GM12878 (cell line): ENCODE results near the gene KCNMB2. TPM values are rescaled to one million over a fixed set of nuclear protein-coding genes. Genes with fewer than 3 reads are reported as not detected.

ENCODE experiments used
- ATAC-seq: fragments of 200-7000 bp; cut with Tn5 transposase; 3 replicates; pipeline ENCODE4 v1.9.1; 2020; ENCODE audit warnings: mild to moderate bottlenecking, moderate library complexity
- BruUV-seq: library from RNA; stranded (reverse); fragments of 400-500 nt; replicated peaks from 2 replicates; lab custom pipeline; 2021; lab: Mats Ljungman, UMichigan
- CTCF ChIA-PET: fragments of 300-600 bp; sonication (Branson Sonifier 250); formaldehyde crosslinking; extraction: SDS; loops from one replicate; lab custom pipeline; 2021; ENCODE audit warnings: inconsistent platforms; lab: Yijun Ruan, JAX
- POLR2A ChIA-PET: fragments of 350-600 bp; formaldehyde crosslinking; extraction: SDS; loops from one replicate; lab custom pipeline; 2021; ENCODE audit warnings: inconsistent platforms; lab: Charles Lee
- RAD21 ChIA-PET: fragments of 300-600 bp; sonication (Branson Sonifier 250); formaldehyde crosslinking; loops from one replicate; lab custom pipeline; 2023; ENCODE audit warnings: antibody characterized with exemption; ENCODE audit not compliant: unreplicated experiment; lab: Charles Lee
- SMC1A ChIA-PET: fragments of 300-600 bp; sonication (Branson Sonifier 250); formaldehyde crosslinking; loops from one replicate; lab custom pipeline; 2023; ENCODE audit not compliant: unreplicated experiment, uncharacterized antibody; lab: Charles Lee
- DNase-seq: peaks from one replicate; pipeline ENCODE4 v3.0.0-alpha.2; 2011; ENCODE audit warnings: low read depth, low spot score
- FAIRE-seq: peaks from 3 replicates; lab custom pipeline; 2011; peaks lifted over from hg19 to GRCh38; lab: Jason Lieb, UNC
- H2AFZ ChIP-seq: 2 replicates; pipeline ENCODE4 v1.6.0; 2011; ENCODE audit warnings: low read depth, low read length, control low read depth; ENCODE audit not compliant: control insufficient read depth
- H3K27ac ChIP-seq: 2 replicates; pipeline ENCODE4 v1.5.1; 2011; ENCODE audit warnings: control low read depth; ENCODE audit not compliant: control insufficient read depth, insufficient read depth
- H3K27me3 ChIP-seq, 2 experiments: replicated peaks in 1 of 2; 2 replicates each; pipeline versions ENCODE4 v1.6.0 to v1.6.1; 2011; ENCODE audit warnings: low read length in 1 of 2; ENCODE audit not compliant: control insufficient read depth in 2 of 2, insufficient read depth in 2 of 2
- H3K36me3 ChIP-seq, 2 experiments: 2 replicates each; pipeline ENCODE4 v1.5.1; 2011; ENCODE audit warnings: low read length in 1 of 2; ENCODE audit not compliant: control insufficient read depth in 2 of 2, insufficient read depth in 2 of 2
- H3K4me1 ChIP-seq: 2 replicates; pipeline ENCODE4 v1.6.1; 2011; ENCODE audit warnings: mild to moderate bottlenecking, low read length, moderate library complexity, mixed read lengths; ENCODE audit not compliant: control insufficient read depth, insufficient read depth
- H3K4me2 ChIP-seq: 2 replicates; pipeline ENCODE4 v1.6.0; 2011; ENCODE audit warnings: control low read depth; ENCODE audit not compliant: control insufficient read depth, insufficient read depth
- H3K4me3 ChIP-seq: fragments of 200-600 bp; sonication (generic); 2 replicates; pipeline ENCODE4 v1.5.1; 2016
- H3K79me2 ChIP-seq: 2 replicates; pipeline ENCODE4 v1.6.0; 2011; ENCODE audit warnings: low read length; ENCODE audit not compliant: control insufficient read depth, insufficient read depth
- H3K9ac ChIP-seq: 2 replicates; pipeline ENCODE4 v1.8.0; 2011; ENCODE audit warnings: low read length, control low read depth, mixed read lengths; ENCODE audit not compliant: control insufficient read depth, insufficient read depth
- H3K9me3 ChIP-seq: replicated peaks from 3 replicates; pipeline ENCODE4 v1.5.1; 2011; ENCODE audit warnings: mild to moderate bottlenecking, low read length; ENCODE audit not compliant: control insufficient read depth, insufficient read depth
- H4K20me1 ChIP-seq: 2 replicates; pipeline ENCODE4 v1.6.0; 2011; ENCODE audit not compliant: control insufficient read depth, insufficient read depth
- CHD1 ChIP-seq: IDR thresholded peaks from 2 replicates; pipeline ENCODE4 v1.6.1; 2012; ENCODE audit warnings: low read depth, low read length, improper control_type of control experiment
- GABPA ChIP-seq: IDR thresholded peaks from 2 replicates; pipeline ENCODE4 v1.6.1; 2014; ENCODE audit warnings: antibody characterized with exemption, low read depth, mild to moderate bottlenecking, inconsistent platforms
- LARP7 ChIP-seq: fragments of 450-650 bp; IDR thresholded peaks from 2 replicates; pipeline ENCODE4 v1.6.1; 2017; ENCODE audit warnings: mild to moderate bottlenecking
- NR2C2 ChIP-seq: IDR thresholded peaks from 2 replicates; pipeline ENCODE4 v1.6.1; 2011; ENCODE audit warnings: borderline replicate concordance, low read depth; ENCODE audit not compliant: control insufficient read depth, insufficient read length
- RAD21 ChIP-seq: IDR thresholded peaks from 2 replicates; pipeline ENCODE4 v1.6.1; 2011; ENCODE audit warnings: mild to moderate bottlenecking, low read depth, low read length, moderate library complexity; ENCODE audit not compliant: insufficient read depth
- TARDBP ChIP-seq: IDR thresholded peaks from 2 replicates; pipeline ENCODE4 v1.6.1; 2016; ENCODE audit warnings: borderline replicate concordance
- WRNIP1 ChIP-seq: IDR thresholded peaks from 2 replicates; pipeline ENCODE4 v1.6.1; 2011; ENCODE audit warnings: low read depth, low read length, improper control_type of control experiment, borderline replicate concordance
- WGBS: methylation state at CpG from one replicate; pipeline ENCODE4 v1.1.6; 2016; ENCODE audit warnings: low lambda C conversion rate; ENCODE audit not compliant: insufficient replicate concordance, insufficient coverage; ENCODE audit errors: missing lambda C conversion rate; 5-methylcytosine and 5-hydroxymethylcytosine counted together
- in situ Hi-C: fragments of 300-500 bp; cut with MboI; formaldehyde crosslinking; loops from 9 replicates; pipeline ENCODE4 v1.14.3; 2018; ENCODE audit warnings: mixed read lengths
- intact Hi-C: fragments of 100-400 bp; cut with micrococcal nuclease; formaldehyde crosslinking; loops from one replicate; pipeline ENCODE4 v1.14.2; 2022; ENCODE audit not compliant: unreplicated experiment
- polyA plus RNA-seq, 11 experiments: library from polyadenylated mRNA; depleted of rRNA in 4 of 11; unstranded in 6 of 11; stranded (reverse) in 5 of 11; fragments of >200 nt; fragmentation: Nextera tagmentation in 4 of 11; fragmentation: Illumina TruSeq in 1 of 11; extraction: Ambion mirVana in 4 of 11; extraction: Trizol in 1 of 11; gene quantifications; 1 replicate in 1 of 11; 2 replicates in 10 of 11; pipeline versions ENCODE4 v1.2.1 to v1.2.3, GENCODE V29; 2011 to 2016; ENCODE audit warnings: inconsistent platforms in 2 of 11, missing spikeins in 2 of 11, low read depth in 1 of 11
- total RNA-seq, 4 experiments: library from RNA; depleted of rRNA in 3 of 4; stranded (reverse); fragments of >200 nt in 3 of 4; fragmentation: Illumina TruSeq in 1 of 4; extraction: Trizol in 1 of 4; gene quantifications; 2 replicates each; pipeline versions ENCODE4 v1.2.1 to v1.2.3, GENCODE V29; 2013 to 2021
- TF ChIP-seq, protein P1 (sequence below): fragments of 450-650 bp; IDR thresholded peaks from 2 replicates; pipeline ENCODE4 v1.6.1; 2017; ENCODE audit warnings: mild to moderate bottlenecking, moderate library complexity
- TF ChIP-seq, protein P2 (sequence below): IDR thresholded peaks from 2 replicates; pipeline ENCODE4 v1.6.1; 2012; ENCODE audit warnings: mild to moderate bottlenecking, low read depth, low read length

KCNMB2 gene
- total and polyA plus RNA-seq, 10 of the 15 experiments (the other 5 are each of a cell fraction or from before 2014, with no cell fraction given) = 0.22 to 18.8 (median 11.0) TPM

GRCh38 chr3:178709051-178709450, 172.8 kb downstream of the KCNMB2 start:
- CTCF ChIA-PET = interaction anchor here (1.4 kb wide), 1 partner anchor 9 kb away, joined by 3 read pairs; no protein-coding TSS in a partner anchor
- 34% methylated on average over 6 of the region's 6 CpGs for WGBS

DNA sequence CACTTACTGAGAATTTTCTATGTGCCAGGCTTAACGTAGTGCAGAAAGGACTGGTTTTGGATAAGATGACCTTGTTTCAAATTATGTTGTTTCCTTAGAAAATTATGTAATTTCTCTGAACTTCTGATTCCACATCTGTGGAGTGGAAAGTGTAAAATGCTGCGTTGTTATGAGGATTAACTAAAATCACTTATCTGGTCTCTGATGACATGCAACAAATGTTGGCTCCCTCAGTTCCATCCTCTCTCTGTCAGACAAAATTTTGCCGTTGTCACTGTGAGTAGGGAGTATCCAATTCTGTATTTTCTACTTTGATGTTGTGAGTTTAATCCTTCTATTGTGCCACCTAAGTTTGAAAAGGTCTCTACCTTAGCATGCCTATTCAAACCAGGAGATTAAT, 175.5 kb downstream of the KCNMB2 start:
- POLR2A ChIA-PET = no interaction called here
- DNase-seq (no peak), FAIRE-seq (no peak), ATAC-seq (no peak)
- Histone ChIP-seq H3K27me3 (no peaks in the 10 kb centered on the region), H3K9ac (no peak overlapping the region), H3K9me3 (no peaks in the 10 kb centered on the region; the same call in 2 of the 3 replicates), H3K4me2 (no peak overlapping the region), H3K27ac (no peak overlapping the region), H3K79me2 (no peaks in the 10 kb centered on the region), H3K4me3 (no peak overlapping the region), H4K20me1 (no peaks in the 10 kb centered on the region), H2AFZ (no peak overlapping the region), H3K4me1 (peaks cover 12% of the 10 kb centered on the region; the same call in 1 of the 2 replicates), H3K36me3 (no peaks in the 10 kb centered on the region)
- CTCF ChIA-PET = no interaction called here
- SMC1A ChIA-PET = no interaction called here
- 73% methylated on average over 3 of the region's 3 CpGs for WGBS
- RAD21 ChIA-PET = no interaction called here
- BruUV-seq = no TSS peak
- in situ Hi-C loops (no loop called here), intact Hi-C loops (no loop called here)
- TF ChIP-seq TARDBP (no peak), RAD21 (no peak), LARP7 (no peak), CHD1 (no peak), WRNIP1 (no peak), NR2C2 (no peak)
- TF ChIP-seq, protein P1, sequence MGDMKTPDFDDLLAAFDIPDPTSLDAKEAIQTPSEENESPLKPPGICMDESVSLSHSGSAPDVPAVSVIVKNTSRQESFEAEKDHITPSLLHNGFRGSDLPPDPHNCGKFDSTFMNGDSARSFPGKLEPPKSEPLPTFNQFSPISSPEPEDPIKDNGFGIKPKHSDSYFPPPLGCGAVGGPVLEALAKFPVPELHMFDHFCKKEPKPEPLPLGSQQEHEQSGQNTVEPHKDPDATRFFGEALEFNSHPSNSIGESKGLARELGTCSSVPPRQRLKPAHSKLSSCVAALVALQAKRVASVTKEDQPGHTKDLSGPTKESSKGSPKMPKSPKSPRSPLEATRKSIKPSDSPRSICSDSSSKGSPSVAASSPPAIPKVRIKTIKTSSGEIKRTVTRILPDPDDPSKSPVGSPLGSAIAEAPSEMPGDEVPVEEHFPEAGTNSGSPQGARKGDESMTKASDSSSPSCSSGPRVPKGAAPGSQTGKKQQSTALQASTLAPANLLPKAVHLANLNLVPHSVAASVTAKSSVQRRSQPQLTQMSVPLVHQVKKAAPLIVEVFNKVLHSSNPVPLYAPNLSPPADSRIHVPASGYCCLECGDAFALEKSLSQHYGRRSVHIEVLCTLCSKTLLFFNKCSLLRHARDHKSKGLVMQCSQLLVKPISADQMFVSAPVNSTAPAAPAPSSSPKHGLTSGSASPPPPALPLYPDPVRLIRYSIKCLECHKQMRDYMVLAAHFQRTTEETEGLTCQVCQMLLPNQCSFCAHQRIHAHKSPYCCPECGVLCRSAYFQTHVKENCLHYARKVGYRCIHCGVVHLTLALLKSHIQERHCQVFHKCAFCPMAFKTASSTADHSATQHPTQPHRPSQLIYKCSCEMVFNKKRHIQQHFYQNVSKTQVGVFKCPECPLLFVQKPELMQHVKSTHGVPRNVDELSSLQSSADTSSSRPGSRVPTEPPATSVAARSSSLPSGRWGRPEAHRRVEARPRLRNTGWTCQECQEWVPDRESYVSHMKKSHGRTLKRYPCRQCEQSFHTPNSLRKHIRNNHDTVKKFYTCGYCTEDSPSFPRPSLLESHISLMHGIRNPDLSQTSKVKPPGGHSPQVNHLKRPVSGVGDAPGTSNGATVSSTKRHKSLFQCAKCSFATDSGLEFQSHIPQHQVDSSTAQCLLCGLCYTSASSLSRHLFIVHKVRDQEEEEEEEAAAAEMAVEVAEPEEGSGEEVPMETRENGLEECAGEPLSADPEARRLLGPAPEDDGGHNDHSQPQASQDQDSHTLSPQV = no peak
- TF ChIP-seq, protein P2, sequence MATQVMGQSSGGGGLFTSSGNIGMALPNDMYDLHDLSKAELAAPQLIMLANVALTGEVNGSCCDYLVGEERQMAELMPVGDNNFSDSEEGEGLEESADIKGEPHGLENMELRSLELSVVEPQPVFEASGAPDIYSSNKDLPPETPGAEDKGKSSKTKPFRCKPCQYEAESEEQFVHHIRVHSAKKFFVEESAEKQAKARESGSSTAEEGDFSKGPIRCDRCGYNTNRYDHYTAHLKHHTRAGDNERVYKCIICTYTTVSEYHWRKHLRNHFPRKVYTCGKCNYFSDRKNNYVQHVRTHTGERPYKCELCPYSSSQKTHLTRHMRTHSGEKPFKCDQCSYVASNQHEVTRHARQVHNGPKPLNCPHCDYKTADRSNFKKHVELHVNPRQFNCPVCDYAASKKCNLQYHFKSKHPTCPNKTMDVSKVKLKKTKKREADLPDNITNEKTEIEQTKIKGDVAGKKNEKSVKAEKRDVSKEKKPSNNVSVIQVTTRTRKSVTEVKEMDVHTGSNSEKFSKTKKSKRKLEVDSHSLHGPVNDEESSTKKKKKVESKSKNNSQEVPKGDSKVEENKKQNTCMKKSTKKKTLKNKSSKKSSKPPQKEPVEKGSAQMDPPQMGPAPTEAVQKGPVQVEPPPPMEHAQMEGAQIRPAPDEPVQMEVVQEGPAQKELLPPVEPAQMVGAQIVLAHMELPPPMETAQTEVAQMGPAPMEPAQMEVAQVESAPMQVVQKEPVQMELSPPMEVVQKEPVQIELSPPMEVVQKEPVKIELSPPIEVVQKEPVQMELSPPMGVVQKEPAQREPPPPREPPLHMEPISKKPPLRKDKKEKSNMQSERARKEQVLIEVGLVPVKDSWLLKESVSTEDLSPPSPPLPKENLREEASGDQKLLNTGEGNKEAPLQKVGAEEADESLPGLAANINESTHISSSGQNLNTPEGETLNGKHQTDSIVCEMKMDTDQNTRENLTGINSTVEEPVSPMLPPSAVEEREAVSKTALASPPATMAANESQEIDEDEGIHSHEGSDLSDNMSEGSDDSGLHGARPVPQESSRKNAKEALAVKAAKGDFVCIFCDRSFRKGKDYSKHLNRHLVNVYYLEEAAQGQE = no peak

More at GRCh38 chr3:178709051-178709450, 172.8 kb downstream of the KCNMB2 start:
- in situ Hi-C loops (no loop called here), intact Hi-C loops (no loop called here)
- ChIA-PET SMC1A (interaction anchor here (1.0 to 1.2 kb wide), 5 partner anchors 52 to 273 kb away, joined by 3 to 4 read pairs (median 3); no protein-coding TSS in a partner anchor), POLR2A (no interaction called here), RAD21 (no interaction called here)
- Histone ChIP-seq H3K36me3 (no peaks in the 10 kb centered on the region), H3K4me1 (peaks cover 10% of the 10 kb centered on the region), H3K79me2 (no peaks in the 10 kb centered on the region), H3K27ac (no peak overlapping the region), H3K9ac (no peak overlapping the region), H2AFZ (no peak overlapping the region), H3K27me3 (no peaks in the 10 kb centered on the region), H3K4me2 (no peak overlapping the region), H3K9me3 (no peaks in the 10 kb centered on the region; the same call in 1 of the 3 replicates), H4K20me1 (no peaks in the 10 kb centered on the region), H3K4me3 (no peak overlapping the region)
- no peak for TF ChIP-seq GABPA
- no TSS peak for BruUV-seq
- DNase-seq = no peak
- FAIRE-seq = no peak
- no peak for ATAC-seq
